B cell (primary cell): ENCODE measurements around the gene ELF1. TPM values are rescaled to one million over a fixed set of nuclear protein-coding genes. Genes with fewer than 3 reads are reported as not detected.

Source experiments
- ATAC-seq: fragments of 200-7000 bp; cut with Tn5 transposase; one replicate; pipeline ENCODE4 v1.10.0; 2021; ENCODE audit warnings: low read depth, mild to moderate bottlenecking, moderate number of reproducible peaks, moderate library complexity
- CTCF ChIA-PET: fragments of 350-600 bp; sonication (Branson Sonifier 250); formaldehyde crosslinking; loops from one replicate; lab custom pipeline; 2021; ENCODE audit warnings: antibody characterized with exemption, inconsistent platforms; lab: Charles Lee
- POLR2A ChIA-PET: fragments of 350-600 bp; sonication (Branson Sonifier 250); formaldehyde crosslinking; loops from one replicate; lab custom pipeline; 2021; ENCODE audit warnings: antibody characterized with exemption; lab: Charles Lee
- DNase-seq: peaks from one replicate; pipeline ENCODE4 v3.0.0; 2013
- H2AFZ ChIP-seq: 2 replicates; pipeline ENCODE4 v1.6.1; 2012; ENCODE audit warnings: mild to moderate bottlenecking, low read depth, low read length; ENCODE audit not compliant: insufficient read depth, poor library complexity, severe bottlenecking
- H3K27ac ChIP-seq, 2 donors: 1 replicate in 1 of 2; 2 replicates in 1 of 2; pipeline ENCODE4 v1.5.1; 2012 to 2013; ENCODE audit warnings: low read length in 2 of 2, mild to moderate bottlenecking in 2 of 2, moderate library complexity in 1 of 2
- H3K27me3 ChIP-seq, 4 experiments: fragments of 200-600 bp in 1 of 4; sonication (generic) in 1 of 4; replicated peaks in 1 of 4; 1 replicate in 2 of 4; 2 replicates in 2 of 4; pipeline versions ENCODE4 v1.6.1 to v1.7.0; 2013 to 2016; ENCODE audit warnings: low read length in 3 of 4, mild to moderate bottlenecking in 2 of 4, mixed read lengths in 1 of 4, moderate library complexity in 1 of 4; ENCODE audit not compliant: insufficient read depth in 4 of 4, control insufficient read depth in 3 of 4; ENCODE audit errors: control extremely low read depth in 1 of 4
- H3K36me3 ChIP-seq, 2 experiments: replicated peaks in 1 of 2; 1 replicate in 1 of 2; 2 replicates in 1 of 2; pipeline versions ENCODE4 v1.6.1 to v1.7.1; 2013; ENCODE audit warnings: low read length in 1 of 2; ENCODE audit not compliant: insufficient read depth in 2 of 2, control insufficient read depth in 1 of 2; ENCODE audit errors: control extremely low read depth in 1 of 2, extremely low read depth in 1 of 2
- H3K4me1 ChIP-seq, 2 donors: fragments of 200-600 bp in 1 of 2; sonication (generic) in 1 of 2; 1 replicate in 1 of 2; 2 replicates in 1 of 2; pipeline versions ENCODE4 v1.5.1 to v1.6.1; 2013 to 2017; ENCODE audit warnings: low read length in 2 of 2; ENCODE audit not compliant: control insufficient read depth in 2 of 2, insufficient read depth in 2 of 2
- H3K4me2 ChIP-seq: replicated peaks from 2 replicates; pipeline ENCODE3; 2012; ENCODE audit warnings: mild to moderate bottlenecking, low read depth, low read length; ENCODE audit not compliant: poor library complexity, severe bottlenecking
- H3K4me3 ChIP-seq, 5 experiments: fragments of 200-600 bp in 1 of 5; sonication (generic) in 1 of 5; 1 replicate in 3 of 5; 2 replicates in 2 of 5; pipeline versions ENCODE4 v1.5.1 to v1.7.0; 2011 to 2016; ENCODE audit warnings: low read length in 4 of 5, mild to moderate bottlenecking in 4 of 5, low read depth in 2 of 5, control low read depth in 1 of 5, moderate library complexity in 1 of 5; ENCODE audit not compliant: insufficient read depth in 1 of 5; ENCODE audit errors: control extremely low read depth in 1 of 5, extremely low read depth in 1 of 5
- H3K79me2 ChIP-seq: fragments of 200-600 bp; sonication (generic); one replicate; pipeline ENCODE4 v1.6.0; 2016; ENCODE audit warnings: low read length; ENCODE audit not compliant: control insufficient read depth, insufficient read depth
- H3K9ac ChIP-seq: fragments of 200-600 bp; sonication (generic); 2 replicates; pipeline ENCODE4 v1.6.1; 2017; ENCODE audit warnings: mild to moderate bottlenecking, low read length, moderate library complexity
- H3K9me3 ChIP-seq, 3 donors: one replicate each; pipeline versions ENCODE4 v1.6.1 to v1.7.1; 2013; ENCODE audit warnings: low read length in 2 of 3; ENCODE audit not compliant: control insufficient read depth in 2 of 3, insufficient read depth in 1 of 3; ENCODE audit errors: control extremely low read depth in 1 of 3
- H4K20me1 ChIP-seq: 2 replicates; pipeline ENCODE4 v1.6.0; 2012; ENCODE audit warnings: mild to moderate bottlenecking, low read length; ENCODE audit not compliant: insufficient read depth, control insufficient read depth, poor library complexity, severe bottlenecking
- H3K27ac Mint-ChIP-seq: one replicate; pipeline ENCODE4 v1.8.0; 2021; ENCODE audit warnings: mixed read lengths
- H3K27me3 Mint-ChIP-seq: one replicate; pipeline ENCODE4 v1.8.0; 2021; ENCODE audit warnings: mixed read lengths
- H3K4me1 Mint-ChIP-seq: one replicate; pipeline ENCODE4 v1.8.0; 2021; ENCODE audit warnings: mixed read lengths
- H3K4me3 Mint-ChIP-seq: one replicate; pipeline ENCODE4 v1.8.0; 2021; ENCODE audit warnings: mixed read lengths
- H3K9me3 Mint-ChIP-seq: one replicate; pipeline ENCODE4 v1.8.0; 2022; ENCODE audit warnings: mixed read lengths; ENCODE audit not compliant: insufficient read depth
- EZH2 ChIP-seq: IDR thresholded peaks from 2 replicates; pipeline ENCODE4 v1.6.1; 2012; ENCODE audit warnings: borderline replicate concordance, low read depth, mild to moderate bottlenecking, moderate library complexity, low read length; ENCODE audit not compliant: insufficient read depth, poor library complexity, severe bottlenecking
- WGBS: methylation state at CpG from one replicate; pipeline ENCODE4 v1.1.5; 2013; ENCODE audit warnings: missing lambda C conversion rate; ENCODE audit not compliant: insufficient coverage; 5-methylcytosine and 5-hydroxymethylcytosine counted together
- intact Hi-C: fragments of 100-400 bp; cut with micrococcal nuclease; formaldehyde crosslinking; loops from one replicate; pipeline ENCODE4 v1.10.0; 2022
- polyA plus RNA-seq: library from polyadenylated mRNA; depleted of rRNA; stranded (reverse); fragments of >200 nt; gene quantifications from 2 replicates; pipeline ENCODE4 v1.2.3, GENCODE V29; 2012
- total RNA-seq, 2 donors: library from RNA; stranded (reverse); fragments of 120-200 nt in 1 of 2; gene quantifications; 1 replicate in 1 of 2; 2 replicates in 1 of 2; pipeline versions ENCODE4 v1.2.3 to v1.2.4, GENCODE V29; 2013 to 2022
- TF ChIP-seq, protein P1 (sequence below): fragments of 200-600 bp; IDR thresholded peaks from one replicate; pipeline ENCODE4 v1.8.0; 2022; ENCODE audit warnings: antibody characterized with exemption, mild to moderate bottlenecking

Gene ELF1
- total and polyA plus RNA-seq, 2 donors (not counting 1 experiment from before 2014, with no cell fraction given), result 62.0 to 186 TPM

DNA sequence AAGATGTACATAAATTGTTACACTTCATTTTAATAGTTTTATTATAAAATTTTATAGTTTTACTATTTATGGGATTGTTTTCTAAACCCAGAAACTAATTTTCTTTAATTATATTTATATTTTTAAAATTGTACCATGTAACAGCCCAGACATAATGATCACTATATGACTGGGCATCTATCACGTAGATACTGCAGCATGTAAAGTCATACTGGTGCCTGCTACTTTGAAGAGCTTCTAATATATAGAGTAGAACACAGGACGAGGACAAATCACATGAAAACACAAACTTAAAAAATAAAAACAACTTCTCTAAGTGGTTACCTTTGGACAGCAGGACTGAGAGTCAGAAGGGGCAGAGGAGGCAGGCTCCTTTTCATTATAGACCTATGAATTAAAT lies 5.3 kb downstream of the ELF1 start:
- Histone ChIP-seq H3K27ac (peak overlapping the region in 1 of 2 donors; percentile 55), H3K9ac (no peak overlapping the region), H3K4me1 (peaks cover 42 to 58% of the 10 kb centered on the region in 2 donors), H3K27me3 (no peaks in the 10 kb centered on the region), H2AFZ (no peak overlapping the region), H3K36me3 (peaks cover 0 to 39% of the 10 kb centered on the region in 2 experiments), H3K79me2 (peaks cover 93% of the 10 kb centered on the region), H3K9me3 (no peaks in the 10 kb centered on the region), H3K4me2 (peak overlapping the region; percentile 75), H3K4me3 (peak overlapping the region in 1 of 5 experiments; percentile 59), H4K20me1 (peaks cover 13% of the 10 kb centered on the region)
- Mint-ChIP-seq H3K9me3 (no peaks in the 10 kb centered on the region), H3K27me3 (no peaks in the 10 kb centered on the region), H3K4me3 (peak overlapping the region; percentile 86), H3K27ac (peak overlapping the region; percentile 17), H3K4me1 (peaks cover 53% of the 10 kb centered on the region)
- ChIA-PET CTCF (interaction anchor here (1.4 to 7.8 kb wide), 3 partner anchors 39 to 92 kb away, joined by 4 to 63 read pairs (median 9); no protein-coding TSS in a partner anchor), POLR2A (interaction anchor here (1.1 to 2.7 kb wide), 2 partner anchors 7 to 47 kb away, joined by 4 to 8 read pairs; no protein-coding TSS in a partner anchor)
- TF ChIP-seq, protein P1, sequence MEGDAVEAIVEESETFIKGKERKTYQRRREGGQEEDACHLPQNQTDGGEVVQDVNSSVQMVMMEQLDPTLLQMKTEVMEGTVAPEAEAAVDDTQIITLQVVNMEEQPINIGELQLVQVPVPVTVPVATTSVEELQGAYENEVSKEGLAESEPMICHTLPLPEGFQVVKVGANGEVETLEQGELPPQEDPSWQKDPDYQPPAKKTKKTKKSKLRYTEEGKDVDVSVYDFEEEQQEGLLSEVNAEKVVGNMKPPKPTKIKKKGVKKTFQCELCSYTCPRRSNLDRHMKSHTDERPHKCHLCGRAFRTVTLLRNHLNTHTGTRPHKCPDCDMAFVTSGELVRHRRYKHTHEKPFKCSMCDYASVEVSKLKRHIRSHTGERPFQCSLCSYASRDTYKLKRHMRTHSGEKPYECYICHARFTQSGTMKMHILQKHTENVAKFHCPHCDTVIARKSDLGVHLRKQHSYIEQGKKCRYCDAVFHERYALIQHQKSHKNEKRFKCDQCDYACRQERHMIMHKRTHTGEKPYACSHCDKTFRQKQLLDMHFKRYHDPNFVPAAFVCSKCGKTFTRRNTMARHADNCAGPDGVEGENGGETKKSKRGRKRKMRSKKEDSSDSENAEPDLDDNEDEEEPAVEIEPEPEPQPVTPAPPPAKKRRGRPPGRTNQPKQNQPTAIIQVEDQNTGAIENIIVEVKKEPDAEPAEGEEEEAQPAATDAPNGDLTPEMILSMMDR, result no peak
- no peak for TF ChIP-seq EZH2
- DNase-seq (no peak), ATAC-seq (no peak)
- intact Hi-C loops, result no loop called here
- no CpG with 5 or more reads among the region's 2 CpGs for WGBS

DNA sequence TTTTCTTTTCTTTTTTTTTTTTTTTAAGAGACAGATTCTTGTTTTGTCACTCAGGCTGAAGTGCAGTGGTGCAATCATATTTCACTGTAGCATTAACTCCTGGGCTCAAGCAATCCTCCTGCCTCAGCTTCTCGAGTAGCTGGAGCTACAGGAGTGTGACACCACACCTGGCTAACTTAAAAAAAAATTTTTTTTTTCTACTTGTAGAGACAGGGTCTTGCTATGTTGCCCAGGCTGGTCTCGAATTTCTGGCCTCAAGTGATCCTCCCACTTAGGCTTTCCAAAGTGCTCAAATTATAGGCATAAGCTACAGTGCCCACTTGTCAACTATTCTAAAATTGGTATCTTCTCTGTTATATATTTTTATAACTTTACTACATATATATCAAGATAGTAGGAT lies 6.6 kb downstream of the ELF1 start:
- TF ChIP-seq, protein P1, result no peak
- TF ChIP-seq EZH2, result no peak
- H2AFZ ChIP-seq, result no peak overlapping the region
- H3K4me3 ChIP-seq, result no peak overlapping the region
- no peaks in the 10 kb centered on the region for H3K27me3 ChIP-seq
- Mint-ChIP-seq H3K27ac (no peak overlapping the region), H3K27me3 (no peaks in the 10 kb centered on the region), H3K9me3 (no peaks in the 10 kb centered on the region), H3K4me1 (peaks cover 63% of the 10 kb centered on the region), H3K4me3 (no peak overlapping the region)
- no peak for ATAC-seq
- H3K36me3 ChIP-seq, result peaks cover 0 to 42% of the 10 kb centered on the region in 2 experiments
- peaks cover 52 to 71% of the 10 kb centered on the region in 2 donors for H3K4me1 ChIP-seq
- WGBS, result no CpG with 5 or more reads among the region's 2 CpGs
- no peak for DNase-seq
- no peak overlapping the region for H3K9ac ChIP-seq
- peak overlapping the region in 1 of 2 donors; percentile 48 for H3K27ac ChIP-seq
- ChIA-PET POLR2A (interaction anchor here (0.7 to 1.1 kb wide), 4 partner anchors 41 to 740 kb away, joined by 3 to 9 read pairs (median 4); no protein-coding TSS in a partner anchor), CTCF (interaction anchor here (0.5 to 2.7 kb wide), 6 partner anchors 24 to 65 kb away, joined by 3 to 10 read pairs (median 4); no protein-coding TSS in a partner anchor)
- no peaks in the 10 kb centered on the region for H3K9me3 ChIP-seq
- intact Hi-C loops, result no loop called here
- H4K20me1 ChIP-seq, result peaks cover 13% of the 10 kb centered on the region
- peak overlapping the region; percentile 47 for H3K4me2 ChIP-seq
- H3K79me2 ChIP-seq, result peaks cover 95% of the 10 kb centered on the region
